Activated CD4-positive, alpha-beta T cell treated with anti-CD3 and anti-CD28 coated beads, Interleukin-10, Interleukin-2, amounts not matched to agents 100 ng/mL and 50 ng/mL, durations not matched to agents 16 hours and 8 hours (primary cell): ENCODE results near the gene NAA20.

Experiments
- DNase-seq: peaks from one replicate; pipeline ENCODE4 v3.0.0-alpha.2; 2020

Gene NAA20

DNA sequence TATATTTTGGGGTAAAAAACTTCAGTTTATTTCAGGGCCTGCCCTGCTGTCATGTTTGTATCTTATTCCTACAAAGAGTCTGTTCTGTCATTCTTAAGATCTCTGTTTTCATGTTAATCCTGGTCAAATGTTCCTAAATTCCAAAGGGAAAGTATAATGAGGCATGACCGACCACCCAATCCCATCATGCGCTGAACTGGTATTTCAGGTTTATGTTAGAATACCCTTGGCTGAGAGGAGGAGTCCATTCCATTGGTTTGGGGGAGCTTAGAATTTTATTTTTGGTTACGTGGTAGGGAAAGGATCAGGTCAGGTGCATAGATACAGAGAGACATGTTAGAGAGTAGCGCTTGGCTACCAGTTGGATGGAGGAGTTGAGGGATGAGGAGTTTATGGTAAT, 60.9 kb downstream of the NAA20 start:
- DNase-seq: no peak

DNA sequence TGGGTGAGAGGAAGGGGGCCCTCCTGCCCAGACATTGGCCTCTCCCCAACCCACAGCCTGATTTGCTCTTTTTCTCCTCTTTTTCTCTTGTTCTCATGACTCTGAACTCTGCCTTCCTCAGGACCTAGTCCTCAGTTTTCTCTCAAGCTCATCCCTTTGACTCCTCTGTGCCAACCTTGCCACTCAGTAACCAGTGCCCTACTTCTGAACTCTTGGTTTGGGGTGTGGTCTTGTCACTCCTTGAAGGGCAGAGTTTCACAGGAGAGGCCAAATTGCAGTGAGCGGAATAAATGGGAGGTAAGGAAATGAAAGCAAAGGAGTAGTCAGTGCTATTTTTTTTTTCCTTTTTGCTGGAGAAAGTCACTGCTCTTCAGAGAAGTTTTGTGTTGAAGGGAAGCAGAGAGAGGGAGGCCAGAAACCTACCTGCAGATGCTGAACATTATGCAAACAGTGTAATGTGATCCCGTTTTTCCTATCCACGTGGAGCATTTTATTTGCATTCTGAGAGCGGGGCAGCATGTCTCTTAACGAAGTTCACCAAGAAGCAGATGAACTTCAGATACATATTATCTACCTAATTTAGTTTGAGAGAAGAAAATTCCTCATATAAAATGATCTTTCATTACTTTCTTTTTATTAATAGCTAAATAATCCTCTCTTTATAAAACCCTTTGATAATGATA, 62.1 kb downstream of the NAA20 start:
- no peak for DNase-seq
